NT2/D1 (cell line): ENCODE data around the gene DDX1.

Experiments used
- DNase-seq: peaks from one replicate; pipeline ENCODE4 v3.0.0-alpha.2; 2011; ENCODE audit warnings: low read depth, low spot score
- H3K27me3 ChIP-seq: 2 replicates; pipeline ENCODE4 v1.6.0; 2011; ENCODE audit warnings: mild to moderate bottlenecking; ENCODE audit not compliant: insufficient read length, insufficient read depth
- H3K36me3 ChIP-seq: 2 replicates; pipeline ENCODE4 v1.6.1; 2011; ENCODE audit warnings: mild to moderate bottlenecking, low read length, mixed read lengths; ENCODE audit not compliant: insufficient read depth, insufficient read length
- H3K4me1 ChIP-seq: 2 replicates; pipeline ENCODE4 v1.5.1; 2011; ENCODE audit not compliant: insufficient read depth, insufficient read length
- H3K4me3 ChIP-seq: 2 replicates; pipeline ENCODE4 v1.5.1; 2011; ENCODE audit warnings: low read depth; ENCODE audit not compliant: insufficient read length
- H3K9ac ChIP-seq: 2 replicates; pipeline ENCODE4 v1.6.0; 2011; ENCODE audit warnings: low read depth; ENCODE audit not compliant: insufficient read length
- H3K9me3 ChIP-seq: 2 replicates; pipeline ENCODE4 v1.5.1; 2011; ENCODE audit warnings: mild to moderate bottlenecking, low read length; ENCODE audit not compliant: insufficient read depth
- SUZ12 ChIP-seq: IDR thresholded peaks from 2 replicates; pipeline ENCODE4 v1.6.1; 2011; ENCODE audit not compliant: insufficient read length, insufficient read depth; ENCODE audit errors: extremely low read depth
- YY1 ChIP-seq: IDR thresholded peaks from 2 replicates; pipeline ENCODE4 v1.6.1; 2011; ENCODE audit not compliant: insufficient read length, insufficient read depth
- ZNF274 ChIP-seq: IDR thresholded peaks from 2 replicates; pipeline ENCODE4 v1.6.1; 2011; ENCODE audit warnings: mild to moderate bottlenecking, low read depth, low read length

DDX1 gene

GRCh38 chr2:15616850-15617777, 25.4 kb downstream of the DDX1 start:
- no peak for DNase-seq
- H3K4me1 ChIP-seq = no peaks in the 10 kb centered on the region
- H3K27me3 ChIP-seq = no peaks in the 10 kb centered on the region
- H3K9ac ChIP-seq = no peak overlapping the region
- H3K9me3 ChIP-seq = no peaks in the 10 kb centered on the region
- peaks cover 84% of the 10 kb centered on the region for H3K36me3 ChIP-seq
- H3K4me3 ChIP-seq = no peak overlapping the region
- TF ChIP-seq YY1 (no peak), ZNF274 (no peak), SUZ12 (no peak)

GRCh38 chr2:15617778-15618448, 26.2 kb downstream of the DDX1 start:
- TF ChIP-seq ZNF274 (no peak), SUZ12 (no peak), YY1 (no peak)
- H3K36me3 ChIP-seq = peaks cover 90% of the 10 kb centered on the region
- DNase-seq = no peak
- no peak overlapping the region for H3K9ac ChIP-seq
- H3K4me3 ChIP-seq = no peak overlapping the region
- H3K4me1 ChIP-seq = no peaks in the 10 kb centered on the region
- H3K27me3 ChIP-seq = no peaks in the 10 kb centered on the region
- no peaks in the 10 kb centered on the region for H3K9me3 ChIP-seq

- no peak overlapping the region for H3K4me3 ChIP-seq
- no peak overlapping the region for H3K9ac ChIP-seq
- no peaks in the 10 kb centered on the region for H3K27me3 ChIP-seq
- H3K36me3 ChIP-seq = peaks cover 89% of the 10 kb centered on the region
- H3K9me3 ChIP-seq = no peaks in the 10 kb centered on the region
- DNase-seq = no peak
- no peak for TF ChIP-seq ZNF274
- TF ChIP-seq SUZ12 = no peak
- no peak for TF ChIP-seq YY1
- no peaks in the 10 kb centered on the region for H3K4me1 ChIP-seq
These were observed 26.8 kb downstream of the DDX1 start for GRCh38 chr2:15618449-15618855.

GRCh38 chr2:15619076-15619475, 27.4 kb downstream of the DDX1 start:
- H3K4me3 ChIP-seq = no peak overlapping the region
- H3K36me3 ChIP-seq = peaks cover 89% of the 10 kb centered on the region
- DNase-seq = no peak
- H3K9me3 ChIP-seq = no peaks in the 10 kb centered on the region
- no peaks in the 10 kb centered on the region for H3K4me1 ChIP-seq
- no peak overlapping the region for H3K9ac ChIP-seq
- TF ChIP-seq SUZ12 (no peak), ZNF274 (no peak), YY1 (no peak)
- no peaks in the 10 kb centered on the region for H3K27me3 ChIP-seq

- H3K27me3 ChIP-seq = no peaks in the 10 kb centered on the region
- no peaks in the 10 kb centered on the region for H3K4me1 ChIP-seq
- peaks cover 89% of the 10 kb centered on the region for H3K36me3 ChIP-seq
- no peaks in the 10 kb centered on the region for H3K9me3 ChIP-seq
- no peak for DNase-seq
- no peak for TF ChIP-seq ZNF274
- TF ChIP-seq SUZ12 = no peak
- no peak for TF ChIP-seq YY1
- no peak overlapping the region for H3K4me3 ChIP-seq
- H3K9ac ChIP-seq = no peak overlapping the region
These were observed 27.8 kb downstream of the DDX1 start for GRCh38 chr2:15619510-15619909.

- TF ChIP-seq YY1 = no peak
- TF ChIP-seq ZNF274 = no peak
- TF ChIP-seq SUZ12 = no peak
- Histone ChIP-seq H3K9me3 (no peaks in the 10 kb centered on the region), H3K4me3 (no peak overlapping the region), H3K36me3 (peaks cover 89% of the 10 kb centered on the region), H3K27me3 (no peaks in the 10 kb centered on the region), H3K9ac (no peak overlapping the region), H3K4me1 (no peaks in the 10 kb centered on the region)
- DNase-seq = no peak
These were observed 28.3 kb downstream of the DDX1 start for GRCh38 chr2:15619938-15620337.

- TF ChIP-seq ZNF274 (no peak), YY1 (no peak), SUZ12 (no peak)
- H3K36me3 ChIP-seq = peaks cover 89% of the 10 kb centered on the region
- H3K9me3 ChIP-seq = no peaks in the 10 kb centered on the region
These were observed 28.7 kb downstream of the DDX1 start for GRCh38 chr2:15620340-15620739.

More at GRCh38 chr2:15620340-15620739, 28.7 kb downstream of the DDX1 start:
- H3K4me3 ChIP-seq = no peak overlapping the region
- H3K9ac ChIP-seq = no peak overlapping the region
- H3K27me3 ChIP-seq = no peaks in the 10 kb centered on the region
- H3K4me1 ChIP-seq = no peaks in the 10 kb centered on the region
- no peak for DNase-seq
